H7 (cell line): ENCODE measurements around the gene COX6B1. TPM values are rescaled to one million over a fixed set of nuclear protein-coding genes. Genes with fewer than 3 reads are reported as not detected.
"Not testable (repeated sequence)": the region's sequence is repeated elsewhere in the genome, so short reads cannot be mapped to it uniquely, and the experiment has no call there.

Experiments used
- DNase-seq: peaks from one replicate; pipeline ENCODE4 v3.0.0; 2012
- H3K27me3 ChIP-seq: 2 replicates; pipeline ENCODE4 v1.6.0; 2011; ENCODE audit warnings: mild to moderate bottlenecking, low read length; ENCODE audit not compliant: control insufficient read depth, insufficient read depth
- H3K36me3 ChIP-seq: replicated peaks from 2 replicates; pipeline ENCODE4 v1.5.1; 2011; ENCODE audit warnings: low read length; ENCODE audit not compliant: control insufficient read depth, insufficient read depth
- H3K4me3 ChIP-seq: 2 replicates; pipeline ENCODE4 v1.5.1; 2011; ENCODE audit warnings: low read depth, mild to moderate bottlenecking, control low read depth, low read length, moderate library complexity; ENCODE audit not compliant: insufficient read depth
- total RNA-seq: library from RNA; depleted of rRNA; stranded (reverse); fragments of >200 nt; shearing (Covaris generic); gene quantifications from 2 replicates; pipeline ENCODE4 v1.2.3, GENCODE V29; 2014; rRNA removed

Gene COX6B1
- 500 and 605 TPM in 2 replicates for total RNA-seq

GRCh38 chr19:35648017-35648961 lies at the start of gene COX6B1:
Gene COX6B1, plus strand, starts transcription at chr19:35648323. Its CDS starts 2,921 bp downstream, at chr19:35651244.
- peak; percentile 97 for DNase-seq
- Histone ChIP-seq H3K27me3 (0 out of 2 replicates have a peak, but pooled peaks cover 2% of the 10 kb centered on the region), H3K36me3 (peaks cover 8% of the 10 kb centered on the region), H3K4me3 (peak within 1 kb of the TSS; percentile 92)

GRCh38 chr19:35601971-35602370 lies 46.2 kb upstream of the COX6B1 start:
- H3K27me3 ChIP-seq, result peaks cover 2% of the 10 kb centered on the region; the same call in 1 of the 2 replicates
- DNase-seq, result no peak
- no peak overlapping the region for H3K4me3 ChIP-seq
- H3K36me3 ChIP-seq, result no peaks in the 10 kb centered on the region

- H3K36me3 ChIP-seq, H3K27me3 ChIP-seq, DNase-seq, H3K4me3 ChIP-seq: not testable (repeated sequence)
Measured at GRCh38 chr19:35604436-35604835, 43.7 kb upstream of the COX6B1 start.

GRCh38 chr19:35607170-35607569 lies 41.0 kb upstream of the COX6B1 start:
- H3K4me3 ChIP-seq, result not testable (repeated sequence)

GRCh38 chr19:35607661-35608060 lies 40.5 kb upstream of the COX6B1 start:
- H3K4me3 ChIP-seq, result no peak overlapping the region
- peaks cover 3% of the 10 kb centered on the region; the same call in 1 of the 2 replicates for H3K27me3 ChIP-seq
- DNase-seq, result no peak
- H3K36me3 ChIP-seq, result no peaks in the 10 kb centered on the region

More at GRCh38 chr19:35607170-35607569, 41.0 kb upstream of the COX6B1 start:
- not testable (repeated sequence) for H3K27me3 ChIP-seq, DNase-seq, H3K36me3 ChIP-seq

GRCh38 chr19:35608251-35608650 lies 39.9 kb upstream of the COX6B1 start:
- H3K4me3 ChIP-seq, result no peak overlapping the region
- no peak for DNase-seq
- H3K36me3 ChIP-seq, result no peaks in the 10 kb centered on the region

GRCh38 chr19:35609851-35610353 lies 38.2 kb upstream of the COX6B1 start:
- no peaks in the 10 kb centered on the region for H3K36me3 ChIP-seq
- H3K4me3 ChIP-seq, result no peak overlapping the region
- no peak for DNase-seq
- peaks cover 3% of the 10 kb centered on the region; the same call in 1 of the 2 replicates for H3K27me3 ChIP-seq

More at GRCh38 chr19:35608251-35608650, 39.9 kb upstream of the COX6B1 start:
- peaks cover 3% of the 10 kb centered on the region; the same call in 1 of the 2 replicates for H3K27me3 ChIP-seq

GRCh38 chr19:35612224-35612558 lies 35.9 kb upstream of the COX6B1 start:
- peak overlapping the region; percentile 23 for H3K4me3 ChIP-seq
- no peak for DNase-seq

GRCh38 chr19:35612559-35613321 lies 35.4 kb upstream of the COX6B1 start, which contains the start of gene HAUS5:
Gene HAUS5, plus strand, starts transcription at chr19:35612735. Its CDS starts 60 bp downstream, at chr19:35612795.
- peaks cover 3% of the 10 kb centered on the region; the same call in 1 of the 2 replicates for H3K36me3 ChIP-seq
- peak; percentile 97 for DNase-seq
- peaks cover 3% of the 10 kb centered on the region; the same call in 1 of the 2 replicates for H3K27me3 ChIP-seq
- H3K4me3 ChIP-seq, result peak within 1 kb of the TSS; percentile 93

More at GRCh38 chr19:35612224-35612558, 35.9 kb upstream of the COX6B1 start:
- Histone ChIP-seq H3K36me3 (peaks cover 2% of the 10 kb centered on the region; the same call in 1 of the 2 replicates), H3K27me3 (peaks cover 3% of the 10 kb centered on the region; the same call in 1 of the 2 replicates)

- Histone ChIP-seq H3K36me3 (peaks cover 3% of the 10 kb centered on the region; the same call in 1 of the 2 replicates), H3K4me3 (no peak overlapping the region), H3K27me3 (peaks cover 3% of the 10 kb centered on the region; the same call in 1 of the 2 replicates)
- DNase-seq, result no peak
Measured at GRCh38 chr19:35613574-35613973, 34.5 kb upstream of the COX6B1 start.

GRCh38 chr19:35615036-35615435 lies 33.1 kb upstream of the COX6B1 start:
- no peak overlapping the region for H3K4me3 ChIP-seq
- H3K36me3 ChIP-seq, result peaks cover 3% of the 10 kb centered on the region; the same call in 1 of the 2 replicates
- DNase-seq, result no peak
- H3K27me3 ChIP-seq, result peaks cover 3% of the 10 kb centered on the region; the same call in 1 of the 2 replicates

GRCh38 chr19:35618857-35619256 lies 29.3 kb upstream of the COX6B1 start:
- peaks cover 9% of the 10 kb centered on the region for H3K36me3 ChIP-seq
- no peaks in the 10 kb centered on the region for H3K27me3 ChIP-seq
- H3K4me3 ChIP-seq, result no peak overlapping the region
- peak; percentile 65 for DNase-seq

GRCh38 chr19:35619290-35619923 lies 28.7 kb upstream of the COX6B1 start:
- peaks cover 9% of the 10 kb centered on the region for H3K36me3 ChIP-seq
- H3K4me3 ChIP-seq, result no peak overlapping the region
- no peaks in the 10 kb centered on the region for H3K27me3 ChIP-seq
- no peak for DNase-seq

GRCh38 chr19:35620001-35620400 lies 28.1 kb upstream of the COX6B1 start:
- Histone ChIP-seq H3K4me3 (no peak overlapping the region), H3K36me3 (peaks cover 9% of the 10 kb centered on the region), H3K27me3 (no peaks in the 10 kb centered on the region)
- no peak for DNase-seq
